Endothelial cell of umbilical vein (primary cell): Measurements from ENCODE around the gene ESAM. TPM values are rescaled to one million over a fixed set of nuclear protein-coding genes. Genes with fewer than 3 reads are reported as not detected.

Experiments used
- BruUV-seq: library from RNA; stranded (reverse); fragments of 400-500 nt; replicated peaks from 2 replicates; lab custom pipeline; 2021; lab: Mats Ljungman, UMichigan
- CTCF ChIA-PET: fragments of 300-600, 350-600 bp; sonication (Branson Sonifier 250); formaldehyde crosslinking; loops from one replicate; lab custom pipeline; 2021; ENCODE audit warnings: antibody characterized with exemption, inconsistent platforms; lab: Charles Lee
- POLR2A ChIA-PET: fragments of 300-600, 350-600 bp; sonication (Branson Sonifier 250); formaldehyde crosslinking; loops from one replicate; lab custom pipeline; 2021; ENCODE audit warnings: antibody characterized with exemption, inconsistent platforms; lab: Charles Lee
- DNase-seq: peaks from one replicate; pipeline ENCODE4 v3.0.0-alpha.2; 2011; ENCODE audit warnings: low read depth, low spot score
- FAIRE-seq: peaks from 2 replicates; lab custom pipeline; 2011; peaks lifted over from hg19 to GRCh38; lab: Jason Lieb, UNC
- H2AFZ ChIP-seq: 2 replicates; pipeline ENCODE4 v1.6.0; 2012; ENCODE audit warnings: low read depth, low read length, control low read depth, inconsistent platforms
- H3K27ac ChIP-seq: 2 replicates; pipeline ENCODE4 v1.5.1; 2011; ENCODE audit warnings: low read depth, mild to moderate bottlenecking, control low read depth, low read length, moderate library complexity; ENCODE audit not compliant: insufficient read depth
- H3K27me3 ChIP-seq, 2 experiments: 2 replicates each; pipeline versions ENCODE4 v1.6.0 to v1.6.1; 2011; ENCODE audit warnings: low read length in 2 of 2, mixed read lengths in 1 of 2; ENCODE audit not compliant: control insufficient read depth in 2 of 2, insufficient read depth in 2 of 2
- H3K36me3 ChIP-seq, 2 experiments: 2 replicates in 1 of 2; 3 replicates in 1 of 2; pipeline ENCODE4 v1.5.1; 2011; ENCODE audit warnings: low read length in 2 of 2, mild to moderate bottlenecking in 1 of 2, moderate library complexity in 1 of 2; ENCODE audit not compliant: control insufficient read depth in 2 of 2, insufficient read depth in 2 of 2; ENCODE audit errors: extremely low read depth in 1 of 2
- H3K4me1 ChIP-seq: 3 replicates; pipeline ENCODE4 v1.5.1; 2011; ENCODE audit warnings: mild to moderate bottlenecking, low read length; ENCODE audit not compliant: control insufficient read depth, insufficient read depth; ENCODE audit errors: extremely low read depth
- H3K4me2 ChIP-seq: 2 replicates; pipeline ENCODE4 v1.6.1; 2011; ENCODE audit warnings: low read length, control low read depth, mixed read lengths; ENCODE audit not compliant: insufficient read depth
- H3K4me3 ChIP-seq, 3 experiments: fragments of 200-600 bp in 1 of 3; sonication (generic), shearing (Covaris generic) in 1 of 3; replicated peaks in 1 of 3; 2 replicates each; pipeline ENCODE4 v1.5.1; 2011 to 2016; ENCODE audit warnings: control low read depth in 3 of 3, low read length in 3 of 3, mild to moderate bottlenecking in 2 of 3, inconsistent platforms in 1 of 3, low read depth in 1 of 3, moderate library complexity in 1 of 3; ENCODE audit not compliant: insufficient read depth in 1 of 3
- H3K79me2 ChIP-seq: 2 replicates; pipeline ENCODE4 v1.6.0; 2012; ENCODE audit warnings: low read length, inconsistent platforms; ENCODE audit not compliant: control insufficient read depth, insufficient read depth
- H3K9ac ChIP-seq: replicated peaks from 2 replicates; pipeline ENCODE3; 2011; ENCODE audit warnings: low read length, control low read depth; ENCODE audit not compliant: insufficient read depth; ENCODE audit errors: extremely low read depth
- H3K9me1 ChIP-seq: replicated peaks from 3 replicates; pipeline ENCODE4 v1.6.0; 2011; ENCODE audit warnings: mild to moderate bottlenecking, low read length; ENCODE audit not compliant: control insufficient read depth, insufficient read depth; ENCODE audit errors: extremely low read depth
- H3K9me3 ChIP-seq: replicated peaks from 2 replicates; pipeline ENCODE4 v1.5.1; 2012; ENCODE audit warnings: low read length, inconsistent platforms; ENCODE audit not compliant: control insufficient read depth, insufficient read depth
- H4K20me1 ChIP-seq: replicated peaks from 2 replicates; pipeline ENCODE3; 2011; ENCODE audit warnings: mild to moderate bottlenecking, low read length; ENCODE audit not compliant: control insufficient read depth, insufficient read depth; ENCODE audit errors: extremely low read depth
- CTCF ChIP-seq, 2 donors: IDR thresholded peaks; 1 replicate in 1 of 2; 2 replicates in 1 of 2; pipeline ENCODE4 v1.5.1; 2011; ENCODE audit warnings: low read length in 2 of 2, mild to moderate bottlenecking in 2 of 2, moderate library complexity in 2 of 2, control low read depth in 1 of 2, inconsistent platforms in 1 of 2, low read depth in 1 of 2; ENCODE audit not compliant: insufficient read depth in 1 of 2; ENCODE audit errors: extremely low read depth in 1 of 2
- FOS ChIP-seq: IDR thresholded peaks from 2 replicates; pipeline ENCODE4 v1.6.1; 2011; ENCODE audit warnings: mild to moderate bottlenecking, low read length, moderate library complexity, borderline replicate concordance; ENCODE audit not compliant: insufficient read depth
- GATA2 ChIP-seq: IDR thresholded peaks from 2 replicates; pipeline ENCODE4 v1.7.0; 2011; ENCODE audit warnings: low read depth, mild to moderate bottlenecking, moderate library complexity, mixed read lengths, low read length; ENCODE audit not compliant: insufficient read length, insufficient read depth
- POLR2A ChIP-seq: IDR thresholded peaks from 2 replicates; pipeline ENCODE4 v1.6.1; 2012; ENCODE audit warnings: low read depth, mild to moderate bottlenecking, control low read depth, low read length
- POLR2AphosphoS5 ChIP-seq: IDR thresholded peaks from 2 replicates; pipeline ENCODE4 v1.6.1; 2012; ENCODE audit warnings: low read depth, mild to moderate bottlenecking, control low read depth, low read length, moderate library complexity; ENCODE audit not compliant: insufficient read depth
- dilution Hi-C: fragments of 300-500 bp; cut with MboI; formaldehyde crosslinking; loops from one replicate; pipeline ENCODE4 v1.15.0; 2019; ENCODE audit warnings: low sequenced_read_pairs; ENCODE audit not compliant: extremely low pct_ligation_motif_present
- intact Hi-C: fragments of 100-400 bp; cut with micrococcal nuclease; formaldehyde crosslinking; loops from one replicate; pipeline ENCODE4 v1.10.0; 2022
- polyA plus RNA-seq, 4 experiments: library from polyadenylated mRNA; depleted of rRNA in 3 of 4; stranded (reverse) in 3 of 4; unstranded in 1 of 4; fragments of >200 nt; gene quantifications; 2 replicates each; pipeline versions ENCODE4 v1.2.1 to v1.2.3, GENCODE V29; 2011 to 2012; ENCODE audit warnings: missing spikeins in 1 of 4
- total RNA-seq: library from RNA; stranded (reverse); gene quantifications from 2 replicates; pipeline ENCODE4 v1.2.3, GENCODE V29; 2021

The ESAM gene
- total and polyA plus RNA-seq, 2 donors (not counting 3 experiments of a cell fraction or from before 2014, with no cell fraction given): 273 to 383 TPM

DNA sequence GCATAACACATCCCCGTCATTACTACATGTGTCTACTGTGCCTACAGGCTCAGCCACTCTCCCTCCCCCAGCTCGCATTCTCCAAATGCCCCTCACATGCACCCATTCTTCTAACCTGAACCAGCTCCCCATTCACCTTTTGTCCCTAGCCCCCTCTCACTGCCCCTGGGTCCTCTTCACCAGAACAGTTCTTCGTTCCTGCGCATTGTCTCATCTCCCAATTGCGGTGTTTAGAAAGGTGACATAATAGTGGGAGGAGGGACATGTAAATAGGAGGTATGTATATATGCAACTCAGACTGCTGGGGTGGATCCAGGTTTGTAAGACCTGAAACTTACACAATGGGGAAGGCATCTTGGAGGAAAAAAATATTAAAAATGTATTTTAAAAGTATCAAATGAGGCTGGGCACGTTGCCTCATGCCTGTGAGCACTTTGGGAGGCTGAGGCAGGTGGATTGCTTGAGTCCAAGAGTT lies 5.3 kb downstream of the ESAM start:
- dilution Hi-C loops (no loop called here), intact Hi-C loops (no loop called here)
- Histone ChIP-seq H3K4me1 (peaks cover 62% of the 10 kb centered on the region), H3K4me3 (no peak overlapping the region), H4K20me1 (no peaks in the 10 kb centered on the region), H3K79me2 (peaks cover 61% of the 10 kb centered on the region), H3K36me3 (peaks cover 23 to 38% of the 10 kb centered on the region in 2 experiments), H3K9me1 (no peaks in the 10 kb centered on the region), H3K4me2 (peak overlapping the region; percentile 2), H2AFZ (no peak overlapping the region), H3K27ac (peak overlapping the region; percentile 31), H3K9ac (no peak overlapping the region), H3K27me3 (no peaks in the 10 kb centered on the region), H3K9me3 (no peaks in the 10 kb centered on the region)
- POLR2A ChIA-PET: interaction anchor here (5.9 kb wide), 1 partner anchor 9 kb away, joined by 67 read pairs; no protein-coding TSS in a partner anchor
- CTCF ChIA-PET: interaction anchor here (0.8 to 13.1 kb wide), 6 partner anchors 9 to 119 kb away, joined by 3 to 301 read pairs (median 19); partner anchors contain the start of genes NRGN and VSIG2
- BruUV-seq: no TSS peak
- FAIRE-seq: peak; percentile 42
- TF ChIP-seq CTCF (IDR thresholded peaks at IDR 0.05; ENCODE audit: extremely low read depth in 1 of 2, insufficient read depth in 1 of 2, low read depth in 1 of 2, low read length in 2 of 2): no peak
- TF ChIP-seq FOS: no peak
- no peak for TF ChIP-seq POLR2A
- no peak for TF ChIP-seq GATA2
- TF ChIP-seq POLR2AphosphoS5: peak; percentile 11
- DNase-seq: no peak
